Left lung (tissue), 10 donors: ENCODE results near the gene FAM193A. TPM values are rescaled to one million over a fixed set of nuclear protein-coding genes. Genes with fewer than 3 reads are reported as not detected.
"Not testable (repeated sequence)": the region's sequence is repeated elsewhere in the genome, so short reads cannot be mapped to it uniquely, and the experiment has no call there.

ENCODE experiments used
- ATAC-seq: fragments of 200-7000 bp; cut with Tn5 transposase; one replicate; pipeline ENCODE4 v1.9.1; 2020; ENCODE audit warnings: moderate library complexity
- DNase-seq, 4 donors: peaks; one replicate each; pipeline ENCODE4 v3.0.0-alpha.2; 2013 to 2020
- H3K27ac ChIP-seq, 2 donors: fragments of 200-600 bp; sonication (generic) in 1 of 2; one replicate each; pipeline versions ENCODE4 v1.5.0 to v1.8.0; 2020 to 2021
- H3K27me3 ChIP-seq, 2 donors: fragments of 200-600 bp; sonication (generic) in 1 of 2; one replicate each; pipeline versions ENCODE4 v1.5.0 to v1.8.0; 2020 to 2021
- H3K36me3 ChIP-seq, 2 donors: fragments of 200-600 bp; sonication (generic) in 1 of 2; one replicate each; pipeline versions ENCODE4 v1.5.0 to v1.8.0; 2020 to 2021
- H3K4me1 ChIP-seq, 2 donors: fragments of 200-600 bp; one replicate each; pipeline ENCODE4 v1.8.0; 2021
- H3K4me3 ChIP-seq, 2 donors: fragments of 200-600 bp; sonication (generic) in 1 of 2; one replicate each; pipeline versions ENCODE4 v1.5.0 to v1.8.0; 2020 to 2021; ENCODE audit warnings: mild to moderate bottlenecking in 1 of 2
- H3K9me3 ChIP-seq, 2 donors: fragments of 200-600 bp; sonication (generic) in 1 of 2; one replicate each; pipeline versions ENCODE4 v1.5.0 to v1.8.0; 2020 to 2021
- intact Hi-C, 2 donors: fragments of 100-400 bp; cut with DNase I; formaldehyde crosslinking; loops; one replicate each; pipeline versions ENCODE4 v1.11.2 to v1.14.2; 2022
- polyA plus RNA-seq, 6 donors: library from polyadenylated mRNA; unstranded; fragments of 120-200 nt; gene quantifications; one replicate each; pipeline ENCODE4 v1.2.1, GENCODE V29; 2013; ENCODE audit not compliant: insufficient read length in 6 of 6
- total RNA-seq, 2 donors: library from RNA; stranded (reverse); fragmentation: NEBNext Ultra II Directional; extraction: Animal tissue kit (Norgen Biotek cat#: 25700); gene quantifications; one replicate each; pipeline ENCODE4 v1.2.1, GENCODE V29; 2021
- TF ChIP-seq, protein P1 (sequence below), 2 donors: fragments of 200-600 bp; sonication (generic) in 1 of 2; IDR thresholded peaks; one replicate each; pipeline versions ENCODE4 v1.5.0 to v1.8.0; 2021; ENCODE audit warnings: antibody characterized with exemption in 2 of 2
- donor health status: DM: no; HTN: yes; CAD: no.
- donor health status: DM: no; HTN: no; CAD: no.

The FAM193A gene
- total and polyA plus RNA-seq, 8 donors, result 22.3 to 35.9 (median 30.6) TPM

DNA sequence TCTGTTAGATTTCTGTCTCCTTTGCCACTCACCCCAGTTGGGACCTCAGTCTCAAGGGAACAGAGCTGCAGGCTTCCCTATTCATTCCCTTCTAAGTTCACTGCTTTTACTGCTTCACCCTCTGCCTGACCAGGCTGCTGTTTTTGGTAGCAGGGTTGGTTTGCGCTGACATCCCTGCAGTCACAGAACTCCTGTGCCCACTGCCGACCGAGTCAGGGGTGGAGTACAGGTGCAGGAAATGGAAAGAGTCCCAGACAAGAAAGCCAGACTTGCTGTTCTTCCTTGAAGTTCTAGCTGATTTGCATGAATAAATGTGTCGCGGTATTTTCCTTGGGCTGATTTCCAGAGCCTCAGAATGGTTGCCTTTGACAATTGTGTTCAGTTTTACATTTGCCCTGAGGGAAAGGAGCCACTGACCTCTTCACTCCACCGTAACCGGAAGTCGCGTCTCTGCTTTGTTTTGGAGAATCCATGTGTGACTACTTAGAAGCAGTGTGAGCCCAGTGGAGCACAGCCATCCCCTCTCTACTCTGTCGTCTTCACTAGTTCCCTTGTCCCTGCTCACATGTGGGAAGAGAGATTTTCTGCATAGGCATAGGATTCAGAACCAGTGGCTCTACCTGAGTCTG is 134.9 kb downstream of the FAM193A start:
- H3K36me3 ChIP-seq, result peaks cover 0 to 63% of the 10 kb centered on the region in 2 donors
- no peak overlapping the region for H3K27ac ChIP-seq
- TF ChIP-seq, protein P1, sequence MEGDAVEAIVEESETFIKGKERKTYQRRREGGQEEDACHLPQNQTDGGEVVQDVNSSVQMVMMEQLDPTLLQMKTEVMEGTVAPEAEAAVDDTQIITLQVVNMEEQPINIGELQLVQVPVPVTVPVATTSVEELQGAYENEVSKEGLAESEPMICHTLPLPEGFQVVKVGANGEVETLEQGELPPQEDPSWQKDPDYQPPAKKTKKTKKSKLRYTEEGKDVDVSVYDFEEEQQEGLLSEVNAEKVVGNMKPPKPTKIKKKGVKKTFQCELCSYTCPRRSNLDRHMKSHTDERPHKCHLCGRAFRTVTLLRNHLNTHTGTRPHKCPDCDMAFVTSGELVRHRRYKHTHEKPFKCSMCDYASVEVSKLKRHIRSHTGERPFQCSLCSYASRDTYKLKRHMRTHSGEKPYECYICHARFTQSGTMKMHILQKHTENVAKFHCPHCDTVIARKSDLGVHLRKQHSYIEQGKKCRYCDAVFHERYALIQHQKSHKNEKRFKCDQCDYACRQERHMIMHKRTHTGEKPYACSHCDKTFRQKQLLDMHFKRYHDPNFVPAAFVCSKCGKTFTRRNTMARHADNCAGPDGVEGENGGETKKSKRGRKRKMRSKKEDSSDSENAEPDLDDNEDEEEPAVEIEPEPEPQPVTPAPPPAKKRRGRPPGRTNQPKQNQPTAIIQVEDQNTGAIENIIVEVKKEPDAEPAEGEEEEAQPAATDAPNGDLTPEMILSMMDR (IDR thresholded peaks at IDR 0.05), result no peak
- ATAC-seq, result peak; percentile 51
- intact Hi-C loops, result no loop called here
- H3K9me3 ChIP-seq, result no peaks in the 10 kb centered on the region
- peaks cover 0 to 20% of the 10 kb centered on the region in 2 donors for H3K4me1 ChIP-seq
- H3K4me3 ChIP-seq, result no peak overlapping the region
- DNase-seq, result no peak
- H3K27me3 ChIP-seq, result no peaks in the 10 kb centered on the region

DNA sequence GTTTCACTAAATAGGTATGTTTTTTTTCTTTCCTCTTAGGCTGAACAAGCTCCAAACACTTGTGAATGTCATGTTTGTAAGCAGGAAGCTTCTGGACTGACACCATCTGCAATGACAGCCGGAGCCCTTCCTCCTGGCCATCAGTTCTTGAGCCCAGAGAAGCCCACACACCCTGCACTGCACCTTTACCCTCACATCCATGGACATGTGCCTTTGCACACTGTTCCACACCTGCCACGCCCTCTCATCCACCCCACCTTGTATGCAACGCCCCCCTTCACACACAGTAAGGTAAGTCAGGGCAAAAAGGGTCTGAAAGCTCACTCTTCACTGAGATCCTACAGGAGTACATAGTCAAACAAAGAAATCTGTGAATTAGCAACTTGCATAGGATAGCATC is 135.6 kb downstream of the FAM193A start:
- H3K4me1 ChIP-seq, result peaks cover 0 to 13% of the 10 kb centered on the region in 2 donors
- H3K27ac ChIP-seq, result no peak overlapping the region
- H3K27me3 ChIP-seq, result no peaks in the 10 kb centered on the region
- TF ChIP-seq, protein P1 (IDR thresholded peaks at IDR 0.05), result no peak
- intact Hi-C loops, result no loop called here
- H3K36me3 ChIP-seq, result peaks cover 0 to 68% of the 10 kb centered on the region in 2 donors
- no peak overlapping the region for H3K4me3 ChIP-seq
- no peak for ATAC-seq
- no peaks in the 10 kb centered on the region for H3K9me3 ChIP-seq
- no peak for DNase-seq

DNA sequence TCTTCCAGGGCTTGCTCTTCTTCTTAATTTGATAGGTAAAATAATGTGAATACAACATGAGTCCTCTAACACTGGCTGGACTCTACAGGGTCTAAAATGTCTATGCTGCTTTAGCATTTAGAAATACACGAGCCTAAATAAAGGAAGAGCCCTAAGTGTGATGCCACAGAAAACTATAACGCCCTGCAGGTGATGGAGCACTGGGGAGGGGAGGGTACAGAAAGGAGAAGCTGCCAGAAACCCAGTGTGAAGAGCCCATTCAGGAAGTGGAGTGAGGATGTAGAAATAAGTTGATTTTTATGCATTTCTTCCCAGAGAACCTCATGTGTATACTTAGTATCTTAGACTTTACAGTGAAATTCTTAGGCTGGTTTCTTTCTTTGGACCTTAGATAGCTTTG is 136.3 kb downstream of the FAM193A start:
- peaks cover 0 to 68% of the 10 kb centered on the region in 2 donors for H3K36me3 ChIP-seq
- intact Hi-C loops, result no loop called here
- TF ChIP-seq, protein P1 (IDR thresholded peaks at IDR 0.05), result no peak
- no peak overlapping the region for H3K4me3 ChIP-seq
- peak overlapping the region in 1 of 2 donors; percentile 5 for H3K27ac ChIP-seq
- peak; percentile 29 for ATAC-seq
- no peak for DNase-seq
- peaks cover 0 to 7% of the 10 kb centered on the region in 2 donors for H3K4me1 ChIP-seq
- no peaks in the 10 kb centered on the region for H3K27me3 ChIP-seq
- no peaks in the 10 kb centered on the region for H3K9me3 ChIP-seq

DNA sequence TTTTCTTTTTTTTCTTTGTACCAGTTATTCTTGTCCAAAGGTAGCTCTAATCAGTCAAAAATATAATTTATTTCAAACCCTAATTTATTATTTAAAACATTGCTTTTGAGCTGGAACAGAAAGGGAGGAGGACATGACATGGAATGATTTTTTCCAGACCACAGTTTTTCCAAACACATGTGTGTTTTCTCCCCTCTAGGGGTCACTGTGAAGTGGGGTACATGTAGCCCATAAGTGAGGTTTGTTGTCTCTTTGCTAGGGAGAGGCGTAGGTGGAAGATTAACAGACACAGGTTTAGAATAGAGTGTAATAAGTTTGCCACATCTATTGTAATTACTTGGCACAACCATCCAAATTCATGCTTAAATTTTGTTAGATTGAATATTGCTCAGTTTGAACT is 136.7 kb downstream of the FAM193A start:
- ATAC-seq (no peak), DNase-seq (no peak)
- TF ChIP-seq, protein P1 (IDR thresholded peaks at IDR 0.05), result no peak
- Histone ChIP-seq H3K36me3 (peaks cover 0 to 72% of the 10 kb centered on the region in 2 donors), H3K27ac (peak overlapping the region in 1 of 2 donors; percentile 5), H3K9me3 (no peaks in the 10 kb centered on the region), H3K4me1 (peaks cover 0 to 5% of the 10 kb centered on the region in 2 donors), H3K27me3 (no peaks in the 10 kb centered on the region), H3K4me3 (no peak overlapping the region)
- intact Hi-C loops, result no loop called here

DNA sequence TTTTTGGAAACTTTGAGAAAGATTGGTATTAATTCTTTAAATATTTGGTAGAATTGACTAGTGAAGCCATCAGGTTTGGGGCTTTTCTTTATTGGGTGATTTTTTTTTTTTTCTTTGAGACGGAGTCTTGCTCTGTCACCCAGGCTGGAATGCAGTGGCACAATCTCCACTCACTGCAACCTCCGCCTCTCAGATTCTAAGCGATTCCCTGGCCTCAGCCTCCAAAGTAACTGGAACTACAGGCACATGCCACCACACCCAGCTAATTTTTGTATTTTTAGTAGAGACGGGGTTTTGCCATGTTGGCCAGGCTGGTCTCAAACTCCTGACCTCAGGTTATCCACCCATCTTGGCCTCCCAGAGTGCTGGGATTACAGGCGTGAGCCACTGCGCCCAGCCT is 143.3 kb downstream of the FAM193A start:
- not testable (repeated sequence) for ATAC-seq

DNA sequence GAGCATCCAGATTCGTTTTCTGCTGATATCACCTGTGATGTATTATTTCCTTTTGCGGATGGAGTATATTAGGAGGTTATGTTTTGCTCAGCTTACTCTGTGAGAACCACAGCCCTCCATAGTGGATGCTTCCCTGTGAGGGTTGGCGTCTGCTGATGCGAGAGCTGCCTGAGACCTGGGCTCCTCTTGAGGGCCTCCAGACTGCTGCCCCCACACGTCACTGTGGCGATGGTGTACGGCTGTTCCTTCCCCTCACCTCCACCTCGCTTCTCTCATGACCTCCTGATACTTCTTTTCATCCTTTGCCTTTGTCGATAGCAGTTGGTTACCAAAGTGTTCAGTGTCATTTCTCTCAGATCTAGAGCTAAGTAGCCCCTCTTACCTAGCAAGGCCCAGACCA is 148.0 kb downstream of the FAM193A start:
- no peak overlapping the region for H3K4me3 ChIP-seq
- H3K27ac ChIP-seq, result no peak overlapping the region
- ATAC-seq (no peak), DNase-seq (no peak)
- no peaks in the 10 kb centered on the region for H3K27me3 ChIP-seq
- TF ChIP-seq, protein P1 (IDR thresholded peaks at IDR 0.05), result no peak
- intact Hi-C loops, result no loop called here
- H3K36me3 ChIP-seq, result peaks cover 0 to 65% of the 10 kb centered on the region in 2 donors
- no peaks in the 10 kb centered on the region for H3K4me1 ChIP-seq
- H3K9me3 ChIP-seq, result no peaks in the 10 kb centered on the region

More for the DNA sequence above, 143.3 kb downstream of the FAM193A start:
- DNase-seq, H3K27me3 ChIP-seq, intact Hi-C loops, H3K9me3 ChIP-seq, H3K4me3 ChIP-seq, H3K4me1 ChIP-seq, H3K27ac ChIP-seq: not testable (repeated sequence)
- H3K36me3 ChIP-seq, result peaks cover 0 to 41% of the 10 kb centered on the region in 2 donors
